HCT116 (cell line): ENCODE data around the gene B3GALT2. TPM values are rescaled to one million over a fixed set of nuclear protein-coding genes. Genes with fewer than 3 reads are reported as not detected.

Source experiments
- ATAC-seq: fragments of 200-7000 bp; cut with Tn5 transposase; 2 replicates; pipeline ENCODE4 v1.9.1; 2020; ENCODE audit warnings: mild to moderate bottlenecking, moderate library complexity
- BruUV-seq: library from RNA; stranded (reverse); fragments of 400-500 nt; replicated peaks from 2 replicates; lab custom pipeline; 2021; lab: Mats Ljungman, UMichigan
- CTCF ChIA-PET: fragments of 300-600 bp; sonication (Branson Sonifier 250); formaldehyde crosslinking; loops from one replicate; lab custom pipeline; 2021; ENCODE audit warnings: antibody characterized with exemption; lab: Charles Lee
- POLR2A ChIA-PET: fragments of 300-600, 350-600 bp; sonication (Branson Sonifier 250); formaldehyde crosslinking; loops from one replicate; lab custom pipeline; 2021; ENCODE audit warnings: antibody characterized with exemption; lab: Charles Lee
- RAD21 ChIA-PET, 2 experiments: fragments of 300-600 bp; sonication (Branson Sonifier 250); formaldehyde crosslinking; loops; one replicate each; lab custom pipeline; 2023; ENCODE audit warnings: low total read pairs in 2 of 2; ENCODE audit not compliant: uncharacterized antibody in 2 of 2, unreplicated experiment in 2 of 2, low non-redundant PET in 1 of 2; lab: Charles Lee
- DNase-seq: peaks from one replicate; pipeline ENCODE4 v3.0.0-alpha.2; 2010; ENCODE audit warnings: low read depth, low spot score
- H2AFZ ChIP-seq: fragments of 200-600 bp; shearing (Covaris generic), sonication (generic); 2 replicates; pipeline ENCODE4 v1.6.1; 2017; ENCODE audit warnings: low read depth, mixed run types, mixed read lengths, antibody characterized with exemption, low read length; ENCODE audit not compliant: poor library complexity, severe bottlenecking
- H3K27ac ChIP-seq: 2 replicates; pipeline ENCODE4 v1.5.1; 2012; ENCODE audit warnings: low read depth, low read length
- H3K27me3 ChIP-seq: fragments of 200-600 bp; sonication (generic); 2 replicates; pipeline ENCODE4 v1.6.1; 2016; ENCODE audit warnings: mixed run types, low read length, mixed read lengths; ENCODE audit not compliant: insufficient read depth
- H3K36me3 ChIP-seq, 2 experiments: fragments of 200-500 bp in 1 of 2; fragments of 200-600 bp in 1 of 2; sonication (Bioruptor generic) in 1 of 2; sonication (generic) in 1 of 2; 2 replicates each; pipeline versions ENCODE4 v1.5.1 to v1.6.1; 2014 to 2016; ENCODE audit warnings: low read length in 2 of 2, inconsistent platforms in 1 of 2, mixed read lengths in 1 of 2, mixed run types in 1 of 2; ENCODE audit not compliant: insufficient read depth in 2 of 2, control insufficient read depth in 1 of 2
- H3K4me1 ChIP-seq, 2 experiments: fragments of 200-600 bp in 1 of 2; sonication (generic) in 1 of 2; 2 replicates each; pipeline versions ENCODE4 v1.5.1 to v1.6.1; 2012 to 2017; ENCODE audit warnings: low read length in 2 of 2, inconsistent platforms in 1 of 2, mild to moderate bottlenecking in 1 of 2, mixed read lengths in 1 of 2, mixed run types in 1 of 2, moderate library complexity in 1 of 2; ENCODE audit not compliant: insufficient read depth in 2 of 2, control insufficient read depth in 1 of 2
- H3K4me2 ChIP-seq: fragments of 200-600 bp; sonication (generic); 2 replicates; pipeline ENCODE4 v1.6.1; 2017; ENCODE audit warnings: mixed run types, low read length, mixed read lengths
- H3K4me3 ChIP-seq, 2 experiments: fragments of 200-600 bp in 1 of 2; sonication (generic) in 1 of 2; replicated peaks in 1 of 2; 2 replicates each; pipeline ENCODE4 v1.5.1; 2011 to 2016; ENCODE audit warnings: low read length in 2 of 2, control low read depth in 1 of 2, low read depth in 1 of 2, mild to moderate bottlenecking in 1 of 2, mixed read lengths in 1 of 2, mixed run types in 1 of 2
- H3K79me2 ChIP-seq: fragments of 200-600 bp; sonication (generic); 2 replicates; pipeline ENCODE4 v1.6.1; 2017; ENCODE audit warnings: mild to moderate bottlenecking, mixed run types, low read length, moderate library complexity, mixed read lengths; ENCODE audit not compliant: insufficient read depth
- H3K9ac ChIP-seq: fragments of 200-600 bp; sonication (generic); 2 replicates; pipeline ENCODE4 v1.6.1; 2016; ENCODE audit warnings: low read length, mixed read lengths
- H3K9me2 ChIP-seq: fragments of 200-600 bp; sonication (generic), shearing (Covaris generic); 2 replicates; pipeline ENCODE4 v1.6.1; 2017; ENCODE audit warnings: mixed run types, mild to moderate bottlenecking, moderate library complexity; ENCODE audit not compliant: insufficient read depth
- H3K9me3 ChIP-seq, 2 experiments: fragments of 200-500 bp in 1 of 2; fragments of 200-600 bp in 1 of 2; sonication (Bioruptor generic) in 1 of 2; sonication (generic) in 1 of 2; 2 replicates each; pipeline ENCODE4 v1.6.1; 2014 to 2017; ENCODE audit warnings: low read length in 2 of 2, mixed read lengths in 2 of 2, inconsistent platforms in 1 of 2, low read depth in 1 of 2, mild to moderate bottlenecking in 1 of 2, mixed run types in 1 of 2, moderate library complexity in 1 of 2; ENCODE audit not compliant: control insufficient read depth in 1 of 2, insufficient read depth in 1 of 2
- H4K20me1 ChIP-seq: fragments of 200-600 bp; sonication (generic), shearing (Covaris generic); 2 replicates; pipeline ENCODE4 v1.6.1; 2017; ENCODE audit warnings: mixed run types, mild to moderate bottlenecking, moderate library complexity; ENCODE audit not compliant: insufficient read depth
- EGR1 ChIP-seq: IDR thresholded peaks from 2 replicates; pipeline ENCODE4 v1.6.1; 2012; ENCODE audit warnings: low read depth
- EZH2 ChIP-seq: fragments of 200-600 bp; sonication (generic); IDR thresholded peaks from 2 replicates; pipeline ENCODE4 v1.6.1; 2017; ENCODE audit warnings: antibody characterized with exemption, mixed run types
- EZH2phosphoT487 ChIP-seq: fragments of 200-600 bp; IDR thresholded peaks from 2 replicates; pipeline ENCODE4 v1.6.1; 2018; ENCODE audit warnings: antibody characterized with exemption, borderline replicate concordance
- JUND ChIP-seq: IDR thresholded peaks from 2 replicates; pipeline ENCODE4 v1.6.1; 2012
- POLR2A ChIP-seq: IDR thresholded peaks from 2 replicates; pipeline ENCODE4 v1.7.0; 2011; ENCODE audit warnings: borderline replicate concordance; ENCODE audit not compliant: insufficient read depth, insufficient read length; ENCODE audit errors: extremely low read depth
- POLR2AphosphoS5 ChIP-seq: IDR thresholded peaks from 2 replicates; pipeline ENCODE4 v1.6.1; 2011; ENCODE audit warnings: mild to moderate bottlenecking, low read depth, low read length, moderate library complexity
- RAD21 ChIP-seq: IDR thresholded peaks from 2 replicates; pipeline ENCODE4 v1.6.1; 2012; ENCODE audit warnings: low read depth, mild to moderate bottlenecking
- SRF ChIP-seq: IDR thresholded peaks from 2 replicates; pipeline ENCODE4 v1.6.1; 2012; ENCODE audit warnings: low read depth
- TCF7L2 ChIP-seq: IDR thresholded peaks from 2 replicates; pipeline ENCODE4 v1.7.0; 2011; ENCODE audit warnings: borderline replicate concordance, inconsistent platforms; ENCODE audit not compliant: insufficient read depth, insufficient read length; ENCODE audit errors: extremely low read depth
- YY1 ChIP-seq: IDR thresholded peaks from 2 replicates; pipeline ENCODE4 v1.6.1; 2011; ENCODE audit warnings: low read length, low read depth, moderate library complexity, mild to moderate bottlenecking; ENCODE audit not compliant: insufficient replicate concordance; ENCODE audit errors: extremely low read depth
- ZFX ChIP-seq: fragments of 450-650 bp; IDR thresholded peaks from 2 replicates; pipeline ENCODE4 v1.6.1; 2017
- intact Hi-C: fragments of 100-400 bp; cut with micrococcal nuclease; formaldehyde crosslinking; loops from 2 replicates; pipeline ENCODE4 v1.10.0; 2022
- total RNA-seq: library from RNA; stranded (reverse); gene quantifications from one replicate; pipeline ENCODE4 v1.2.1, GENCODE V29; 2021; ENCODE audit not compliant: unreplicated experiment
- TF ChIP-seq, protein P1 (sequence below), 3 experiments: fragments of 200-600 bp in 1 of 3; sonication (generic) in 1 of 3; IDR thresholded peaks in 2 of 3; conservative IDR thresholded peaks in 1 of 3; 2 replicates each; pipeline ENCODE4 v1.5.1; 2012 to 2017; ENCODE audit warnings: low read depth in 2 of 3, low read length in 2 of 3, antibody characterized with exemption in 1 of 3, borderline replicate concordance in 1 of 3, control low read depth in 1 of 3, mild to moderate bottlenecking in 1 of 3, mixed read lengths in 1 of 3, mixed run types in 1 of 3, moderate library complexity in 1 of 3; ENCODE audit not compliant: insufficient read depth in 1 of 3
- TF ChIP-seq, protein P2 (sequence below): IDR thresholded peaks from 2 replicates; pipeline ENCODE4 v1.6.1; 2012
- TF ChIP-seq, protein P3 (sequence below): IDR thresholded peaks from 2 replicates; pipeline ENCODE4 v1.6.1; 2012
- TF ChIP-seq, protein P4 (sequence below): IDR thresholded peaks from 2 replicates; pipeline ENCODE4 v1.6.1; 2011; ENCODE audit warnings: mild to moderate bottlenecking, low read length, moderate library complexity; ENCODE audit not compliant: insufficient replicate concordance; ENCODE audit errors: extremely low read depth

The B3GALT2 gene
- total RNA-seq, 1 experiment from 2014 or later = 0.15 TPM

DNA sequence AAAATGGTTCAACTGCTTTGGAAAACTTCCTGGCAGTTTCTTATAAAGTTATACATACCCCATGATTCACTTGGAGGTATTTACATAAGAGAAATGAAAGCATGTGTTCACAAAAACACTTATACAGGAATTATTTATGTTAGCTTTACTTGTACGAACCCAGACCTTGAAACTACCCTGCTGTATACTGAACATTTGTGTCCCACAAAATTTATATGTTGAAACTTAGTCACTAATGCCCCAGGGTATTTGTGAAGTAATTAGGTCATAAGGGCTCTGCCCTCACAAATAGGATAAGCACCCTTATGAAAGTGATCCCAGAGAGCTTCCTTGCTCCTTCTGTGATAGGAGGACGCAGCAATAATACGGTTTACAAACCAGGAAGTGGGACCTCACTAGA lies 42.7 kb upstream of the B3GALT2 start:
- ATAC-seq = no peak
- Histone ChIP-seq H3K4me2 (no peak overlapping the region), H3K36me3 (peaks cover 0 to 4% of the 10 kb centered on the region in 2 experiments; a peak in 2 of 4 replicates), H2AFZ (no peak overlapping the region), H4K20me1 (no peaks in the 10 kb centered on the region), H3K27ac (no peak overlapping the region), H3K9me2 (no peaks in the 10 kb centered on the region)
- CTCF ChIA-PET = no interaction called here
- intact Hi-C loops = no loop called here
- TF ChIP-seq POLR2A = no peak
- TF ChIP-seq, protein P1, sequence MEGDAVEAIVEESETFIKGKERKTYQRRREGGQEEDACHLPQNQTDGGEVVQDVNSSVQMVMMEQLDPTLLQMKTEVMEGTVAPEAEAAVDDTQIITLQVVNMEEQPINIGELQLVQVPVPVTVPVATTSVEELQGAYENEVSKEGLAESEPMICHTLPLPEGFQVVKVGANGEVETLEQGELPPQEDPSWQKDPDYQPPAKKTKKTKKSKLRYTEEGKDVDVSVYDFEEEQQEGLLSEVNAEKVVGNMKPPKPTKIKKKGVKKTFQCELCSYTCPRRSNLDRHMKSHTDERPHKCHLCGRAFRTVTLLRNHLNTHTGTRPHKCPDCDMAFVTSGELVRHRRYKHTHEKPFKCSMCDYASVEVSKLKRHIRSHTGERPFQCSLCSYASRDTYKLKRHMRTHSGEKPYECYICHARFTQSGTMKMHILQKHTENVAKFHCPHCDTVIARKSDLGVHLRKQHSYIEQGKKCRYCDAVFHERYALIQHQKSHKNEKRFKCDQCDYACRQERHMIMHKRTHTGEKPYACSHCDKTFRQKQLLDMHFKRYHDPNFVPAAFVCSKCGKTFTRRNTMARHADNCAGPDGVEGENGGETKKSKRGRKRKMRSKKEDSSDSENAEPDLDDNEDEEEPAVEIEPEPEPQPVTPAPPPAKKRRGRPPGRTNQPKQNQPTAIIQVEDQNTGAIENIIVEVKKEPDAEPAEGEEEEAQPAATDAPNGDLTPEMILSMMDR (IDR thresholded peaks at IDR 0.05 in 2 of 3, conservative IDR thresholded peaks at IDR 0.05 in 1 of 3; ENCODE audit: borderline replicate concordance in 1 of 3, insufficient read depth in 1 of 3, low read depth in 2 of 3, low read length in 2 of 3) = no peak
- no peak for TF ChIP-seq RAD21
- TF ChIP-seq EGR1 = no peak
- TF ChIP-seq SRF = no peak
- TF ChIP-seq, protein P2, sequence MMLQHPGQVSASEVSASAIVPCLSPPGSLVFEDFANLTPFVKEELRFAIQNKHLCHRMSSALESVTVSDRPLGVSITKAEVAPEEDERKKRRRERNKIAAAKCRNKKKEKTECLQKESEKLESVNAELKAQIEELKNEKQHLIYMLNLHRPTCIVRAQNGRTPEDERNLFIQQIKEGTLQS = no peak
- no peak for TF ChIP-seq YY1
- TF ChIP-seq TCF7L2 = no peak
- TF ChIP-seq ZFX = no peak
- TF ChIP-seq EZH2 = no peak
- no peak for TF ChIP-seq POLR2AphosphoS5
- TF ChIP-seq, protein P3, sequence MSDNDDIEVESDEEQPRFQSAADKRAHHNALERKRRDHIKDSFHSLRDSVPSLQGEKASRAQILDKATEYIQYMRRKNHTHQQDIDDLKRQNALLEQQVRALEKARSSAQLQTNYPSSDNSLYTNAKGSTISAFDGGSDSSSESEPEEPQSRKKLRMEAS = no peak
- TF ChIP-seq, protein P4, sequence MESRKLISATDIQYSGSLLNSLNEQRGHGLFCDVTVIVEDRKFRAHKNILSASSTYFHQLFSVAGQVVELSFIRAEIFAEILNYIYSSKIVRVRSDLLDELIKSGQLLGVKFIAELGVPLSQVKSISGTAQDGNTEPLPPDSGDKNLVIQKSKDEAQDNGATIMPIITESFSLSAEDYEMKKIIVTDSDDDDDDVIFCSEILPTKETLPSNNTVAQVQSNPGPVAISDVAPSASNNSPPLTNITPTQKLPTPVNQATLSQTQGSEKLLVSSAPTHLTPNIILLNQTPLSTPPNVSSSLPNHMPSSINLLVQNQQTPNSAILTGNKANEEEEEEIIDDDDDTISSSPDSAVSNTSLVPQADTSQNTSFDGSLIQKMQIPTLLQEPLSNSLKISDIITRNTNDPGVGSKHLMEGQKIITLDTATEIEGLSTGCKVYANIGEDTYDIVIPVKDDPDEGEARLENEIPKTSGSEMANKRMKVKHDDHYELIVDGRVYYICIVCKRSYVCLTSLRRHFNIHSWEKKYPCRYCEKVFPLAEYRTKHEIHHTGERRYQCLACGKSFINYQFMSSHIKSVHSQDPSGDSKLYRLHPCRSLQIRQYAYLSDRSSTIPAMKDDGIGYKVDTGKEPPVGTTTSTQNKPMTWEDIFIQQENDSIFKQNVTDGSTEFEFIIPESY = no peak
- TF ChIP-seq EZH2phosphoT487 = no peak
- TF ChIP-seq JUND = no peak
- TF ChIP-seq, all 23 proteins: peak for 0
- no peaks in the 10 kb centered on the region for H3K9me3 ChIP-seq
- POLR2A ChIA-PET = no interaction called here
- no TSS peak for BruUV-seq
- RAD21 ChIA-PET = no interaction called here
- no peak overlapping the region for H3K9ac ChIP-seq
- H3K79me2 ChIP-seq = peaks cover 23% of the 10 kb centered on the region
- no peak overlapping the region for H3K4me3 ChIP-seq
- no peaks in the 10 kb centered on the region for H3K27me3 ChIP-seq
- DNase-seq = no peak
- no peaks in the 10 kb centered on the region for H3K4me1 ChIP-seq
